T-helper 2 cell treated with Interferon-gamma antibody and Interleukin-4, amounts not matched to agents 5 μg/mL and 100 μg/mL, for 36 hours (primary cell): Measurements from ENCODE around the gene ATP8B1.
"Not testable (repeated sequence)": the region's sequence is repeated elsewhere in the genome, so short reads cannot be mapped to it uniquely, and the experiment has no call there.

Experiments used
- DNase-seq: peaks from one replicate; pipeline ENCODE4 v3.0.0; 2021; ENCODE audit warnings: low spot score
- H3K27ac Mint-ChIP-seq: one replicate; pipeline ENCODE4 v1.8.0; 2021; ENCODE audit warnings: mild to moderate bottlenecking, mixed read lengths
- H3K27me3 Mint-ChIP-seq: one replicate; pipeline ENCODE4 v1.8.0; 2021; ENCODE audit warnings: low read depth, mixed read lengths
- H3K36me3 Mint-ChIP-seq: one replicate; pipeline ENCODE4 v1.8.0; 2021; ENCODE audit warnings: low read depth, mixed read lengths
- H3K4me1 Mint-ChIP-seq: one replicate; pipeline ENCODE4 v1.8.0; 2021; ENCODE audit warnings: low read depth, mixed read lengths
- H3K4me3 Mint-ChIP-seq: one replicate; pipeline ENCODE4 v1.8.0; 2022; ENCODE audit warnings: mild to moderate bottlenecking, moderate library complexity, mixed read lengths
- H3K9me3 Mint-ChIP-seq: one replicate; pipeline ENCODE4 v1.8.0; 2021; ENCODE audit warnings: mixed read lengths

Gene ATP8B1

DNA sequence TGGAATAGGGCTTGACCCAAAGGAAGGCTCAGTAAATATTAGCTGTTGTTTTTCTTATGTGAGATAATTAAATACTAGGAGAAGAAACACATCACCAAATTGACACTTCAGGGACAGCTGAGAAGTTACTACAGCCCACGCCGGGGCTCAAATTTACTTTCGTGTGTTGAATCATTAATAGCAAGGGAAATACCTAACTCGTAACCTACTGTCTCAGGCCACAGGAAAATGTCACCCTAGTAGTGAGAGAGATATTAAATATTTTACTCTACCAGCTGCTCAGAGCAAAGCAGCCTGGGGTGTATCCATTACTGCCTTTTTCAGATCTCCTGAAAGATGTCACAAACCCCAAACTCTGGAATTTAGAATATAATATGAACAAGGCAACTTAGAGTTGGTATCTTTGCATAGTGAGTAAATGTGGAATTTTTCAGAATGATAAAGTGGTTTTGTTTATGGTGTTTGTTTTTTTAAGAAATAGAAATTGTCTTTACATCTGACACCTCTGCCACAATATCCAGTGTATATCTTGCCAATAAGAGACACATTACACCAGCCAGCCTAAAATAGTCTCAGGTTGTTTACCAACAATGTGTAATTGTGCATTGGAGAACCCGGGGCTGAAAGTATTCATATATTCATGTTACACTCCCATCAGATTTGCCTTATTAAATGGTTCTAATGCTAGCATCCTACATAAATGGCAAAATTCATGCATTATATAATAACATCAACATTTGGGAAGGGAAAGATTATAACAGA, 48.4 kb downstream of the ATP8B1 start:
- DNase-seq: no peak
- no peak overlapping the region for H3K4me3 Mint-ChIP-seq
- H3K36me3 Mint-ChIP-seq: no peaks in the 10 kb centered on the region
- peaks cover 9% of the 10 kb centered on the region for H3K4me1 Mint-ChIP-seq
- no peaks in the 10 kb centered on the region for H3K9me3 Mint-ChIP-seq
- H3K27me3 Mint-ChIP-seq: peaks cover 21% of the 10 kb centered on the region
- no peak overlapping the region for H3K27ac Mint-ChIP-seq

DNA sequence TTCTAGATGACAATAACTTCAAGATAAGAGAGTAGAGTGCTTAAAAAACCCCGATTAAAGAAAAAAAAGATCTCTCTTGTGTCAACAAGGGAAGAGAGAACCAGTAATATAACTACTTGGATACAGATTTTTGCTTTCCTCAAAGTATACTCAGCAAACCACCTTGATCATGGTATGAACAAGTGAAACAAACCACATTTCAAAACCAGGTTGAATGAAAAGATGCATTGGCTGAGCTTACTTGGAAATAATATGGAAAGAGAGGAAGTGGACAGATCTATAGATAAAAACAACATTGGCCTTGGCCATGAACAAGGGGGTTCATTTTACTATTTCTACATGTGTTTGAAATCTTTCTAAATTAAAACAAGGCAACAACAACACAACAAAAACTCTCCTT, 50.1 kb downstream of the ATP8B1 start:
- no peak overlapping the region for H3K4me3 Mint-ChIP-seq
- peaks cover 9% of the 10 kb centered on the region for H3K4me1 Mint-ChIP-seq
- no peak for DNase-seq
- H3K36me3 Mint-ChIP-seq: no peaks in the 10 kb centered on the region
- H3K9me3 Mint-ChIP-seq: no peaks in the 10 kb centered on the region
- H3K27me3 Mint-ChIP-seq: peaks cover 21% of the 10 kb centered on the region
- no peak overlapping the region for H3K27ac Mint-ChIP-seq

GRCh38 chr18:57749604-57749970, 53.5 kb downstream of the ATP8B1 start:
- peaks cover 9% of the 10 kb centered on the region for H3K4me1 Mint-ChIP-seq

GRCh38 chr18:57748770-57749603, 54.1 kb downstream of the ATP8B1 start:
- Mint-ChIP-seq H3K9me3 (no peaks in the 10 kb centered on the region), H3K4me1 (peaks cover 9% of the 10 kb centered on the region), H3K4me3 (no peak overlapping the region), H3K36me3 (no peaks in the 10 kb centered on the region), H3K27me3 (peaks cover 12% of the 10 kb centered on the region), H3K27ac (no peak overlapping the region)
- no peak for DNase-seq

More at GRCh38 chr18:57749604-57749970, 53.5 kb downstream of the ATP8B1 start:
- H3K27ac Mint-ChIP-seq: no peak overlapping the region
- peaks cover 15% of the 10 kb centered on the region for H3K27me3 Mint-ChIP-seq
- no peak for DNase-seq
- no peaks in the 10 kb centered on the region for H3K36me3 Mint-ChIP-seq
- no peak overlapping the region for H3K4me3 Mint-ChIP-seq
- H3K9me3 Mint-ChIP-seq: no peaks in the 10 kb centered on the region

DNA sequence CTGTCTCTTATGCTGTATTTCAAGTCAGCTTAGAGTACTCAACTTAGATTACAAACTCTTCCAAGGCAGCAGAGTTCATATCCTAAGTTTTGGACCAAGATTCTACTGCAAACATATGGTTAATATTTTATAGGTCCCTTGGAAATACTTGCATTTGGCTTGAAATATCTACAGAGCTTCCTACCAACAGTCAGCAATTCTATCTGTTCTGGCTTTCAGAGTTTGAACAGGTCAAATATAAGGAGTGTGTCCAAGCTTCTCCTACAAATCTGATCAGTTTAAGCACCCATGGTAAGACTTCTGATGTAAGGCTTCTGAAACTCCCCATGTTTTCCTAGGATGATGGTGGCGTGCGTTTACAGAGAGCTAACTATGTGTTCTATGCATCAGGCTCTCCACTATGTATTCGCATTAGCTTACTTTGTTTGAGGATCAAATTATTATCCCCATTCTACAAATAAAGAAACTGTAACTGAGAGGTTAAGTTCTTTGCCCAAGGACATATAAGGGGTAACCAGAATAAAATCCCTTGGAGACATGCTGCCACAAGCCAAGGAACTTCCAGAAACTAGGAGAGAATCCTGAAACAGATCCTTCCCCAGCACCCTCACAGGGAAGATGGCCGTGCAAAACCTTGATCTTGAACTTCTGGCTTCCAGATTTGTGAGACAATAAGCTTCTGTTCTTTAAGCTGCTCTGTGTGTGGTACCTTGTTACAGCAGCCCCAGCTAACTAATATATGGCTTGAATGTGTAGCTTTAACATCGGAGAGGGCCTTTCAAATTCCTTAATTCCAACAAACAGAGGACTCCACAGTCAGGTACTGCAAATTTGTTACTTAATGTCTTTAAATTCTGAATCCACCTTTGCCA, 55.1 kb downstream of the ATP8B1 start:
- no peaks in the 10 kb centered on the region for H3K9me3 Mint-ChIP-seq
- no peak overlapping the region for H3K4me3 Mint-ChIP-seq
- H3K4me1 Mint-ChIP-seq: peaks cover 6% of the 10 kb centered on the region
- no peaks in the 10 kb centered on the region for H3K36me3 Mint-ChIP-seq
- H3K27ac Mint-ChIP-seq: no peak overlapping the region
- peaks cover 11% of the 10 kb centered on the region for H3K27me3 Mint-ChIP-seq
- no peak for DNase-seq

DNA sequence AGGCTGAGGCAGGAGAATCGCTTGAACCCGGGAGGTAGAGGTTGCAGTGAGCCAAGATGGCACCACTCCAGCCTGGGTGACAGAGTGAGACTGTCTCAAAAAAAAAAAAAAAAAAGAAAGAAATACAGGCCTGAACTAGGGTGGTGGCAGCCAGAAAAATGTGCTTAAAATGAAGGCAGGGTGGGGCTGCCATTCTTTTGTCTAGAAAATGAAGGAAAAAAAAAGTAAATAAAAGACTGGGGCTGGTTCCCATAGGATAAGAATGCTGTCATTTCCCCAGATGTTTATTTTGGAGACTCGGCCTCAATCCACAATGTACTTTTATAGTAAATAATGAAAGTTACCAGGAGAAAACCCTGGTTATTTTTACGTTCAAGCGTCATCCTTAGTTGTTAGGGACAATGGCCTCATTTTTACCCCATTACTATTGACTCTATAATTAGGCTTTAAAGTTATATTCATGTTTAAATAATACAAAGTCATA, 58.9 kb downstream of the ATP8B1 start:
- Mint-ChIP-seq H3K27ac (no peak overlapping the region), H3K27me3 (no peaks in the 10 kb centered on the region)
- DNase-seq: no peak

GRCh38 chr18:57743008-57743407, 60.1 kb downstream of the ATP8B1 start:
- no peaks in the 10 kb centered on the region for H3K4me1 Mint-ChIP-seq
- no peaks in the 10 kb centered on the region for H3K27me3 Mint-ChIP-seq
- peaks cover 4% of the 10 kb centered on the region for H3K9me3 Mint-ChIP-seq
- no peak overlapping the region for H3K4me3 Mint-ChIP-seq
- no peaks in the 10 kb centered on the region for H3K36me3 Mint-ChIP-seq
- no peak for DNase-seq
- no peak overlapping the region for H3K27ac Mint-ChIP-seq

More for the DNA sequence above, 58.9 kb downstream of the ATP8B1 start:
- Mint-ChIP-seq H3K4me1 (no peaks in the 10 kb centered on the region), H3K4me3 (no peak overlapping the region), H3K36me3 (no peaks in the 10 kb centered on the region), H3K9me3 (peaks cover 2% of the 10 kb centered on the region)

DNA sequence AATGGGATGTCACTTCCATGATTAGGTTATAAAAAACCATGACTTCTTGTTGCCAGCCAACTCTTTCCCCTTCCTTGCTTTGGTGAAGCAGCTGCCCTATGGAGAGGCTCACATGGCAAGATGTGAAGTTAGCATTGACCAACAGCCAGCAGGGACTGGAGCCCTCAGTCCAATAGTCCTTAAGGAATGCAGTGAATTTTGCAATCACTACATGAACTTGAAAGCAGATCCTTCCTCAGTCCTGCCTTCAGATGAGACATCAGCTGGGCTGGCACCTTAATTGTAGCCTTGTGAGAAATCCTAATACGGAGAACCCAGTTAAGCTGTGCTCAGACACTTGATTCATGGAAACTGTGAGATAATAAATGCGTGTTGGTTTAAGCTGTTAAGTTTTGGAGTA, 61.8 kb downstream of the ATP8B1 start:
- Mint-ChIP-seq H3K27me3 (no peaks in the 10 kb centered on the region), H3K4me1 (no peaks in the 10 kb centered on the region), H3K36me3 (no peaks in the 10 kb centered on the region), H3K9me3 (peaks cover 4% of the 10 kb centered on the region), H3K27ac (no peak overlapping the region), H3K4me3 (no peak overlapping the region)
- no peak for DNase-seq

- Mint-ChIP-seq H3K9me3 (peaks cover 9% of the 10 kb centered on the region), H3K36me3 (no peaks in the 10 kb centered on the region), H3K27ac (no peak overlapping the region), H3K4me3 (no peak overlapping the region), H3K27me3 (no peaks in the 10 kb centered on the region), H3K4me1 (no peaks in the 10 kb centered on the region)
- no peak for DNase-seq
Observed at GRCh38 chr18:57738078-57738477, 65.0 kb downstream of the ATP8B1 start.

DNA sequence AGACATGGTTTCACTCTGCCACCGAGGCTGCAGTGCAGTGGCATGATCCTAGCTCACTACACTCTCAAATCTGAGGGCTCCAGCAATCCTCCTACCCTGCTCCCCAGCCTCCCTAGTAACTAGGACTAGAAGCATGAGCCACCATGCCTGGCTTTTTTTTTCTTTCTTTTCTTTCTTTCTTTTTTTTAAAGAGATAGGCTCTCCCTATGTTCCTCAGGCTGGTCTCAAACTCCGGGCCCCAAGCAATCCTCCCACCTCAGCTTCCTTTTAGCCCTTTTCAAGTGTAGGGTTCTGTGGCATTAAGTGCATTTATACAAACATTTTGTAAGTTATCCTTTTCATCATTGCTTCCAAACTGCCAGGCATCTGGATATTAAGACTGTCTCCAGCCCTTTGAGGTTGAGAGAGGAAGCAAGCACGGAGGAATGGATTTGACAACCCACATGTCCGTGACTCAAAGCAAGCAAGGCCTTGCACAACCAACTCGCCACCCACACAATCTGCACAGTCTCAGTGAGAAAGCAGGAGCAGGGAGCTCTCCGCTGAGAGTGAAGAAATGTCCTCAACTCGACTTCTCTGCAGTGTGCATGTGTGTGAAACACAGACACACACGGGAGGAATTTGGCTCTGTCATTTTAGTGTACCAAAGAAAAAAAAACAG, 65.6 kb downstream of the ATP8B1 start:
- H3K4me3 Mint-ChIP-seq: no peak overlapping the region
- H3K27me3 Mint-ChIP-seq: no peaks in the 10 kb centered on the region

DNA sequence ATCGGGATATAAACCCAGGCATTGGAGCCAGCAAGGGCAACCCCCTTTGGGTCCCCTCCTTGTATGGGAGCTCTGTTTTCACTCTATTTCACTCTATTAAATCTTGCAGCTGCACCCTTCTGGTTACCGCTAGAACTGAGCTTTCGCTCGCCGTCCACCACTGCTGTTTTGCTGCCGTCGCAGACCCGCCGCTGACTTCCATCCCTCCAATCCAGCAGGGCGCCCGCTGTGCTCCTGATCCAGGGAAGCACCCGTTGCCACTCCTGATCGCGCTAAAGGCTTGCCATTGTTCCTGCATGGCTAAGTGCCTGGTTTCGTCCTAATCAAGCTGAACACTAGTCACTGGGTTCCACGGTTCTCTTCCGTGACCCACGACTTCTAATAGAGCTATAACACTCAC, 68.1 kb downstream of the ATP8B1 start:
- not testable (repeated sequence) for H3K27me3 Mint-ChIP-seq, DNase-seq, H3K9me3 Mint-ChIP-seq, H3K36me3 Mint-ChIP-seq, H3K4me1 Mint-ChIP-seq, H3K27ac Mint-ChIP-seq, H3K4me3 Mint-ChIP-seq

More for the DNA sequence above, 65.6 kb downstream of the ATP8B1 start:
- Mint-ChIP-seq H3K36me3 (no peaks in the 10 kb centered on the region), H3K27ac (no peak overlapping the region), H3K4me1 (no peaks in the 10 kb centered on the region), H3K9me3 (peaks cover 9% of the 10 kb centered on the region)
- DNase-seq: no peak

DNA sequence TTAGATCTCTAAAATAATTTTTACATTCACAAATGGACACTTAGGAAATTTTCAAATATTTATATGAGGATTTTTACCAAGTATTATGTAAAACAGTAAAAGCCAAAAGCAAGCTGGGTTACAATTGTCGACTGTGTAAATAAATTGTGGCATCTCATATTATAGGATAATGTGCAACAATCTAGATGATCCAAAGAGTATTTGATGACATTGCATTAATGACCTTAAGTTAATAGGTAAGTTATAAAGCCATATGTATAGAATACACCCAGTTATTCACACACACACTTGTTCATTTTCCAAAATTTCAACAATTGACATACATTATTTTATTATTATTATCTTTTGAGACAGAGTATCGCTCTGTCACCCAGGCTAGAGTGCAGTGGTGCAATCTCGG, 69.3 kb downstream of the ATP8B1 start:
- Mint-ChIP-seq H3K36me3 (no peaks in the 10 kb centered on the region), H3K27ac (no peak overlapping the region), H3K9me3 (peaks cover 5% of the 10 kb centered on the region), H3K4me3 (no peak overlapping the region), H3K4me1 (no peaks in the 10 kb centered on the region), H3K27me3 (no peaks in the 10 kb centered on the region)
- no peak for DNase-seq

GRCh38 chr18:57730146-57730545, 73.0 kb downstream of the ATP8B1 start:
- DNase-seq: no peak
- H3K9me3 Mint-ChIP-seq: peaks cover 11% of the 10 kb centered on the region
- no peaks in the 10 kb centered on the region for H3K27me3 Mint-ChIP-seq
- H3K4me3 Mint-ChIP-seq: no peak overlapping the region
- no peaks in the 10 kb centered on the region for H3K4me1 Mint-ChIP-seq
- no peaks in the 10 kb centered on the region for H3K36me3 Mint-ChIP-seq
- H3K27ac Mint-ChIP-seq: no peak overlapping the region
